ENCODE data around the gene TLL2.

The TLL2 gene

DNA sequence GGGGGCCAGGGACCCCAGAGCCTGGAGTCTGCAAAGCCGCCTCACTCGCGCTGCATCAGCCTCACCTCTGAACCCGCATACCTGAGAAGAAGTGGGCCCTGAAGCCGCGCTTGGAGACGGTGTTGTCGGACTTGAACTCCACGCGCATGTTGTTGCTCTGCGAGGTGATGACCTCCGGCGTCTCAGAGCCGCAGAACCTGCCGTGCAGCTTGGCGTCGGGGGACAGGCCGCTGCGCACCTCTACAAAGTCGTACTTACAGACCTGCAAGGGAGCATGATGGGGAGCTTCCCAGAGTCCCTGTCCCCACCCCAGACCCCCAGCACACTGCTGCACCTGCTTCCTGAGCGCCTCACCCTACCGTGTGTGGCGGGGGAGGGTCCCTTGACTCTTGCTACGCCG lies 129.2 kb downstream of the TLL2 start:
- H3K9me3 ChIP-seq (ENCODE audit: control insufficient read depth, low read length), result no peaks in the 10 kb centered on the region
- H2BK15ac ChIP-seq (ENCODE audit: low read depth, poor library complexity, severe bottlenecking), result no peak overlapping the region
- no peak overlapping the region for H2AFZ ChIP-seq (ENCODE audit: low read depth, low read length)
- no peak overlapping the region for H4K8ac ChIP-seq (ENCODE audit: low read length)
- no peak overlapping the region for H3K9ac ChIP-seq (ENCODE audit: low read length)
- no peak overlapping the region for H3K23ac ChIP-seq (ENCODE audit: low read length in 2 of 2)
- no peak overlapping the region for H3K4ac ChIP-seq (ENCODE audit: low read depth in 1 of 2, low read length in 2 of 2)
- peaks cover 0 to 1% of the 10 kb centered on the region in 2 experiments for H3K27me3 ChIP-seq (ENCODE audit: control insufficient read depth in 1 of 2, insufficient read depth in 1 of 2, low read length in 2 of 2)
- H2BK120ac ChIP-seq (ENCODE audit: low read depth, low read length), result no peak overlapping the region
- H3K4me3 ChIP-seq (ENCODE audit: insufficient read depth in 1 of 2, low read depth in 1 of 2, low read length in 2 of 2), result no peak overlapping the region
- H2BK5ac ChIP-seq (ENCODE audit: low read depth, low read length, poor library complexity, severe bottlenecking), result no peak overlapping the region
- H3K18ac ChIP-seq (ENCODE audit: low read depth in 1 of 2, low read length in 2 of 2), result no peak overlapping the region
- H3K4me2 ChIP-seq (ENCODE audit: low read length, poor library complexity, severe bottlenecking), result no peak overlapping the region
- no peak overlapping the region for H3K14ac ChIP-seq (ENCODE audit: low read length in 2 of 2)
- H4K91ac ChIP-seq (ENCODE audit: low read length), result no peak overlapping the region
- no peaks in the 10 kb centered on the region for H3K79me1 ChIP-seq (replicated peaks; ENCODE audit: low read length, poor library complexity, severe bottlenecking)
- peaks cover 0 to 14% of the 10 kb centered on the region in 2 experiments for H3K36me3 ChIP-seq (ENCODE audit: control insufficient read depth in 1 of 2, insufficient read depth in 2 of 2, low read depth in 1 of 2, low read length in 2 of 2)
- peaks cover 11% of the 10 kb centered on the region for H3K4me1 ChIP-seq (ENCODE audit: control insufficient read depth, insufficient read depth, low read depth, low read length)
- no peak for DNase-seq
- no peak overlapping the region for H3K27ac ChIP-seq (ENCODE audit: low read length, poor library complexity, severe bottlenecking)
- 85% methylated on average over 25 of the region's 25 CpGs for WGBS
- no peak overlapping the region for H2AK5ac ChIP-seq (ENCODE audit: low read length, severe bottlenecking)
- H2BK12ac ChIP-seq (ENCODE audit: low read length in 2 of 2), result no peak overlapping the region

DNA sequence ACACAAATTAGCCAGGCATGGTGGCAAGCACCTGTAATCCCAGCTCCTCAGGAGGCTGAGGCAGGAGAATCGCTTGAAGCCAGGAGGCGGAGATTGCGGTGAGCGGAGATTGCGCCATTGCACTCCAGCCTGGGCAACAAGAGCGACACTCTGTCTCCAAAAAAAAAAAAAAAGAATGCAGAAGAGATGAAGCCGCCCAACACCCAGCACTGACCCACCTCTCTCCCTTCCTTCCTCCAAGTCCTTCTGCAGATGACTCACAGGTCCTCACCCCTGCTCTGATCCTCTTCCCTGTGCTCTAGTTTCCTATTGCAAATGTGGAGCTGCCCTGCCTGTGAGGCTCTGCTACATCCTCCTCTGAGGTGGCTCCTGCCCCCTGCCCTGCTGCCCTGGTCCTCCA lies 132.9 kb downstream of the TLL2 start:
- WGBS, result 94% methylated on average over 7 of the region's 7 CpGs
- Histone ChIP-seq H3K14ac (ENCODE audit: low read length in 2 of 2) (no peak overlapping the region), H2BK12ac (ENCODE audit: low read length in 2 of 2) (no peak overlapping the region), H3K23ac (ENCODE audit: low read length in 2 of 2) (no peak overlapping the region), H3K18ac (ENCODE audit: low read depth in 1 of 2, low read length in 2 of 2) (no peak overlapping the region), H3K4ac (ENCODE audit: low read depth in 1 of 2, low read length in 2 of 2) (no peak overlapping the region), H3K4me3 (ENCODE audit: insufficient read depth in 1 of 2, low read depth in 1 of 2, low read length in 2 of 2) (no peak overlapping the region), H2BK120ac (ENCODE audit: low read depth, low read length) (no peak overlapping the region), H3K9me3 (ENCODE audit: control insufficient read depth, low read length) (no peaks in the 10 kb centered on the region), H2BK15ac (ENCODE audit: low read depth, poor library complexity, severe bottlenecking) (no peak overlapping the region), H4K91ac (ENCODE audit: low read length) (no peak overlapping the region), H3K79me1 (replicated peaks; ENCODE audit: low read length, poor library complexity, severe bottlenecking) (no peaks in the 10 kb centered on the region), H2AK5ac (ENCODE audit: low read length, severe bottlenecking) (no peak overlapping the region), H3K27ac (ENCODE audit: low read length, poor library complexity, severe bottlenecking) (no peak overlapping the region), H3K27me3 (ENCODE audit: control insufficient read depth in 1 of 2, insufficient read depth in 1 of 2, low read length in 2 of 2) (peaks cover 0 to 8% of the 10 kb centered on the region in 2 experiments), H3K36me3 (ENCODE audit: control insufficient read depth in 1 of 2, insufficient read depth in 2 of 2, low read depth in 1 of 2, low read length in 2 of 2) (peaks cover 0 to 13% of the 10 kb centered on the region in 2 experiments), H2AFZ (ENCODE audit: low read depth, low read length) (no peak overlapping the region), H3K9ac (ENCODE audit: low read length) (no peak overlapping the region), H3K4me2 (ENCODE audit: low read length, poor library complexity, severe bottlenecking) (no peak overlapping the region), H2BK5ac (ENCODE audit: low read depth, low read length, poor library complexity, severe bottlenecking) (no peak overlapping the region), H4K8ac (ENCODE audit: low read length) (no peak overlapping the region), H3K4me1 (ENCODE audit: control insufficient read depth, insufficient read depth, low read depth, low read length) (peaks cover 11% of the 10 kb centered on the region)
- DNase-seq, result no peak

DNA sequence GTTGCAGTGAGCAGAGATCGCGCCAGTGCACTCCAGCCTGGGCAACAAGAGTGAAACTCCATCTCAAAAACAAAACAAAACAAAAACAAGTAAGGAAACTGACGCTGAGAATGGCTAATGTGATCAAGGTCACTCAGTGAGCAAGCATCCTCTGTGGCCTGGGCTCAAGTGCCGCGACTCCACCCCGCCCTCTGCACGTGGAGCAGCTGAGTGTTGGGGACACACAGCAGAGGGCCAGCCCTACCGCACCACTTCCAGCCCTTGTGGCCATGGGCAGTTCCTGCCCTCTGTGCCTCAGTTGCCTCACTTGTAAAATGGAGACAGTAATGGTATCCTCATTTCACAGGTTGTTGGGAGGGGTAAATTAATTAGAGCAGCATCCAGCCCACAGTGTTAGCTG lies 134.0 kb downstream of the TLL2 start:
- H3K18ac ChIP-seq (ENCODE audit: low read depth in 1 of 2, low read length in 2 of 2), result no peak overlapping the region
- no peak overlapping the region for H3K4me2 ChIP-seq (ENCODE audit: low read length, poor library complexity, severe bottlenecking)
- H3K27ac ChIP-seq (ENCODE audit: low read length, poor library complexity, severe bottlenecking), result no peak overlapping the region
- WGBS, result 86% methylated on average over 8 of the region's 8 CpGs
- H3K4me3 ChIP-seq (ENCODE audit: insufficient read depth in 1 of 2, low read depth in 1 of 2, low read length in 2 of 2), result no peak overlapping the region
- peaks cover 0 to 8% of the 10 kb centered on the region in 2 experiments for H3K27me3 ChIP-seq (ENCODE audit: control insufficient read depth in 1 of 2, insufficient read depth in 1 of 2, low read length in 2 of 2)
- no peak for DNase-seq
- H2AK5ac ChIP-seq (ENCODE audit: low read length, severe bottlenecking), result no peak overlapping the region
- H2BK12ac ChIP-seq (ENCODE audit: low read length in 2 of 2), result no peak overlapping the region
- no peak overlapping the region for H4K8ac ChIP-seq (ENCODE audit: low read length)
- no peak overlapping the region for H3K23ac ChIP-seq (ENCODE audit: low read length in 2 of 2)
- no peak overlapping the region for H3K4ac ChIP-seq (ENCODE audit: low read depth in 1 of 2, low read length in 2 of 2)
- no peaks in the 10 kb centered on the region for H3K79me1 ChIP-seq (replicated peaks; ENCODE audit: low read length, poor library complexity, severe bottlenecking)
- no peak overlapping the region for H2AFZ ChIP-seq (ENCODE audit: low read depth, low read length)
- no peak overlapping the region for H3K14ac ChIP-seq (ENCODE audit: low read length in 2 of 2)
- no peak overlapping the region for H2BK15ac ChIP-seq (ENCODE audit: low read depth, poor library complexity, severe bottlenecking)
- H2BK120ac ChIP-seq (ENCODE audit: low read depth, low read length), result no peak overlapping the region
- H3K4me1 ChIP-seq (ENCODE audit: control insufficient read depth, insufficient read depth, low read depth, low read length), result peaks cover 17% of the 10 kb centered on the region
- no peak overlapping the region for H2BK5ac ChIP-seq (ENCODE audit: low read depth, low read length, poor library complexity, severe bottlenecking)
- no peaks in the 10 kb centered on the region for H3K9me3 ChIP-seq (ENCODE audit: control insufficient read depth, low read length)
- no peak overlapping the region for H4K91ac ChIP-seq (ENCODE audit: low read length)
- H3K9ac ChIP-seq (ENCODE audit: low read length), result no peak overlapping the region
- peaks cover 0 to 10% of the 10 kb centered on the region in 2 experiments for H3K36me3 ChIP-seq (ENCODE audit: control insufficient read depth in 1 of 2, insufficient read depth in 2 of 2, low read depth in 1 of 2, low read length in 2 of 2)

- H4K91ac ChIP-seq (ENCODE audit: low read length), result no peak overlapping the region
- H3K27me3 ChIP-seq (ENCODE audit: control insufficient read depth in 1 of 2, insufficient read depth in 1 of 2, low read length in 2 of 2), result peaks cover 3 to 17% of the 10 kb centered on the region in 2 experiments
- H4K8ac ChIP-seq (ENCODE audit: low read length), result no peak overlapping the region
- H3K18ac ChIP-seq (ENCODE audit: low read depth in 1 of 2, low read length in 2 of 2), result no peak overlapping the region
- H2BK120ac ChIP-seq (ENCODE audit: low read depth, low read length), result no peak overlapping the region
- 87% methylated on average over 14 of the region's 15 CpGs for WGBS
- H3K9ac ChIP-seq (ENCODE audit: low read length), result no peak overlapping the region
- no peak overlapping the region for H3K4me3 ChIP-seq (ENCODE audit: insufficient read depth in 1 of 2, low read depth in 1 of 2, low read length in 2 of 2)
- no peak overlapping the region for H2AFZ ChIP-seq (ENCODE audit: low read depth, low read length)
- H2BK5ac ChIP-seq (ENCODE audit: low read depth, low read length, poor library complexity, severe bottlenecking), result no peak overlapping the region
- no peak overlapping the region for H2BK15ac ChIP-seq (ENCODE audit: low read depth, poor library complexity, severe bottlenecking)
- H3K4ac ChIP-seq (ENCODE audit: low read depth in 1 of 2, low read length in 2 of 2), result no peak overlapping the region
- H3K9me3 ChIP-seq (ENCODE audit: control insufficient read depth, low read length), result no peaks in the 10 kb centered on the region
- no peak overlapping the region for H3K27ac ChIP-seq (ENCODE audit: low read length, poor library complexity, severe bottlenecking)
- H3K36me3 ChIP-seq (ENCODE audit: control insufficient read depth in 1 of 2, insufficient read depth in 2 of 2, low read depth in 1 of 2, low read length in 2 of 2), result peaks cover 0 to 15% of the 10 kb centered on the region in 2 experiments
- H2AK5ac ChIP-seq (ENCODE audit: low read length, severe bottlenecking), result no peak overlapping the region
- H3K23ac ChIP-seq (ENCODE audit: low read length in 2 of 2), result no peak overlapping the region
- no peak overlapping the region for H3K4me2 ChIP-seq (ENCODE audit: low read length, poor library complexity, severe bottlenecking)
- no peaks in the 10 kb centered on the region for H3K79me1 ChIP-seq (replicated peaks; ENCODE audit: low read length, poor library complexity, severe bottlenecking)
- DNase-seq, result no peak
- peaks cover 20% of the 10 kb centered on the region for H3K4me1 ChIP-seq (ENCODE audit: control insufficient read depth, insufficient read depth, low read depth, low read length)
- H3K14ac ChIP-seq (ENCODE audit: low read length in 2 of 2), result no peak overlapping the region
- no peak overlapping the region for H2BK12ac ChIP-seq (ENCODE audit: low read length in 2 of 2)
These were observed 135.0 kb downstream of the TLL2 start for GRCh38 chr10:96378741-96379140.
